AG09319 (cell line): ENCODE measurements around the gene CAPN14.

Source experiments
- DNase-seq: peaks from one replicate; pipeline ENCODE4 v3.0.0-alpha.2; 2010; ENCODE audit warnings: low read depth; ENCODE audit errors: extremely low read depth
- TF ChIP-seq, protein P1 (sequence below): IDR thresholded peaks from 2 replicates; pipeline ENCODE4 v1.5.1; 2011; ENCODE audit warnings: low read depth, mild to moderate bottlenecking, inconsistent platforms, low read length, moderate library complexity

Gene CAPN14, protein sequence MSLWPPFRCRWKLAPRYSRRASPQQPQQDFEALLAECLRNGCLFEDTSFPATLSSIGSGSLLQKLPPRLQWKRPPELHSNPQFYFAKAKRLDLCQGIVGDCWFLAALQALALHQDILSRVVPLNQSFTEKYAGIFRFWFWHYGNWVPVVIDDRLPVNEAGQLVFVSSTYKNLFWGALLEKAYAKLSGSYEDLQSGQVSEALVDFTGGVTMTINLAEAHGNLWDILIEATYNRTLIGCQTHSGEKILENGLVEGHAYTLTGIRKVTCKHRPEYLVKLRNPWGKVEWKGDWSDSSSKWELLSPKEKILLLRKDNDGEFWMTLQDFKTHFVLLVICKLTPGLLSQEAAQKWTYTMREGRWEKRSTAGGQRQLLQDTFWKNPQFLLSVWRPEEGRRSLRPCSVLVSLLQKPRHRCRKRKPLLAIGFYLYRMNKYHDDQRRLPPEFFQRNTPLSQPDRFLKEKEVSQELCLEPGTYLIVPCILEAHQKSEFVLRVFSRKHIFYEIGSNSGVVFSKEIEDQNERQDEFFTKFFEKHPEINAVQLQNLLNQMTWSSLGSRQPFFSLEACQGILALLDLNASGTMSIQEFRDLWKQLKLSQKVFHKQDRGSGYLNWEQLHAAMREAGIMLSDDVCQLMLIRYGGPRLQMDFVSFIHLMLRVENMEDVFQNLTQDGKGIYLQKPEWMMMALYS

DNA sequence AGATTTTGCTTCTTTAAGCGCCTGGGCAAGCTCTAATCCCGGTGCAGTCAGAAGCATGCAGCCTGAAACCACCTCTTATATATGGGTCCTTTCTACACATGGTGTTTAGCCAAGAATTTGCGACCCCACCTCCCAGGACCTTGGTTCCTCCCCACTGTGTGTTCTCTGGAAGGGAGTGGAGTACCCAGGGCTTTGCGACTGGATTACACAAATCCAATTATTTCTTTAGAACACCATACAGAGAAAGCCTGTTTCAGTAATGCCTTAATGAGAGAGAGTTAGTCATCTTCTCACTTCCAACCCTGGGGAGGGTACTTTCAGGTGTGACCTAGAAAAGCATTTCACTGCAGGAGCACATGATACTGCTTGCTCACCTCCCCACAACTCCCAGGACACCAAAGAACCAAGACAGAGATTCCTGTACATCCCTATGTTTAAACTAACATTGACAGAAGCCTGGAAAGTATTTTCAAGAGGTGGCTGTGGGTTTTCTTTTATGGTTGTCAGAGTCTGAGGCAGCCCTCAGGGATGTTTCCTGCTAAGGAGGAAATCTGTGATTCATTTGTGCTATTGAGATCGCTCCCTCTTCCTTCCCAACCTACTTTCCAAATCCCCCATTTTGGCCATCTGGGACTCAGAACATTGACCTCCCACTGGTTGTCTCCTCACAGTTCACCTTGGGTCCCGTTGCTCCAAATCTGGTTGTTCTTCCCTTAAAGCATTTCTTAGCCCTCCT lies at the start of gene CAPN14:
CAPN14 (minus strand) TSS at position 51 of the 736 bp plus-strand sequence. CDS start 12,068 bp downstream, outside the sequence.
- DNase-seq = no peak
- TF ChIP-seq, protein P1, sequence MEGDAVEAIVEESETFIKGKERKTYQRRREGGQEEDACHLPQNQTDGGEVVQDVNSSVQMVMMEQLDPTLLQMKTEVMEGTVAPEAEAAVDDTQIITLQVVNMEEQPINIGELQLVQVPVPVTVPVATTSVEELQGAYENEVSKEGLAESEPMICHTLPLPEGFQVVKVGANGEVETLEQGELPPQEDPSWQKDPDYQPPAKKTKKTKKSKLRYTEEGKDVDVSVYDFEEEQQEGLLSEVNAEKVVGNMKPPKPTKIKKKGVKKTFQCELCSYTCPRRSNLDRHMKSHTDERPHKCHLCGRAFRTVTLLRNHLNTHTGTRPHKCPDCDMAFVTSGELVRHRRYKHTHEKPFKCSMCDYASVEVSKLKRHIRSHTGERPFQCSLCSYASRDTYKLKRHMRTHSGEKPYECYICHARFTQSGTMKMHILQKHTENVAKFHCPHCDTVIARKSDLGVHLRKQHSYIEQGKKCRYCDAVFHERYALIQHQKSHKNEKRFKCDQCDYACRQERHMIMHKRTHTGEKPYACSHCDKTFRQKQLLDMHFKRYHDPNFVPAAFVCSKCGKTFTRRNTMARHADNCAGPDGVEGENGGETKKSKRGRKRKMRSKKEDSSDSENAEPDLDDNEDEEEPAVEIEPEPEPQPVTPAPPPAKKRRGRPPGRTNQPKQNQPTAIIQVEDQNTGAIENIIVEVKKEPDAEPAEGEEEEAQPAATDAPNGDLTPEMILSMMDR = no peak

DNA sequence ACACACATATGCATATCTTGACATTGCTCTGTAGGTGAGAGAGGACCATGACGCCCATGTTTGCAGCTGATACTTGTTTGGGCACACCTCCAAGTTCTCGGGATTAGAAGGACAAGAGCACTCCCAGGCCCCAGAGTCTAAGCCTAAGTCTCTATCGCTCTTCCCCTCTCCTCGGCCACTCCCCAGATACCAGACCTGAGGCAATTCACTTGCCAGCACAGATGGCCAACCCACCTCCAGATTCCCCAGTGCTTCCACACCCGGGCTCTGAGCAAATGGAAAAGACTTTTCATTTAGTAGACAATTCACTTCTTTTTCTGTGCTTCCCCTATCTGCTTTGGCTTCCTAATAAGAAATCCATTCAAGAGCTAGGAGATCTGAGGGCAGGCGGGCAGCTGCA lies 49.5 kb upstream of the CAPN14 start:
- TF ChIP-seq, protein P1 = no peak
- no peak for DNase-seq

DNA sequence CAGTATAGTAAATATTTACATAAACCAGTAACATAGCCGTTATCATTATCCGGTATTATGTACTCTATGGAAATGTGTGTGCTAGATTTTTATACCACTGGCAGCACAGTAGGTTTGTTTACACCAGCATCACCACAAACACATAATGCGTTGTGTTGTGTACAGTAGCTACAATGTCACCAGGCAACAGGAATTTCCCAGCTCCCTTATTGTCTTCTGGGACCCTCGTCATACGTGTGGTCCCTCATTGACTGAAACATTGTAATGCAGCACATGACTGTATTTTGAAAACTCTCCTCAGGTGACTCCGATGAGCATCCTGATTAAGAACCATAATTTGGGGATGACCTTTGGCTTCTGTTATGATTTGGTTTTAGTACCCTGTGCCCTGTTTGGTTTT lies 47.9 kb upstream of the CAPN14 start:
- TF ChIP-seq, protein P1 = no peak
- no peak for DNase-seq

DNA sequence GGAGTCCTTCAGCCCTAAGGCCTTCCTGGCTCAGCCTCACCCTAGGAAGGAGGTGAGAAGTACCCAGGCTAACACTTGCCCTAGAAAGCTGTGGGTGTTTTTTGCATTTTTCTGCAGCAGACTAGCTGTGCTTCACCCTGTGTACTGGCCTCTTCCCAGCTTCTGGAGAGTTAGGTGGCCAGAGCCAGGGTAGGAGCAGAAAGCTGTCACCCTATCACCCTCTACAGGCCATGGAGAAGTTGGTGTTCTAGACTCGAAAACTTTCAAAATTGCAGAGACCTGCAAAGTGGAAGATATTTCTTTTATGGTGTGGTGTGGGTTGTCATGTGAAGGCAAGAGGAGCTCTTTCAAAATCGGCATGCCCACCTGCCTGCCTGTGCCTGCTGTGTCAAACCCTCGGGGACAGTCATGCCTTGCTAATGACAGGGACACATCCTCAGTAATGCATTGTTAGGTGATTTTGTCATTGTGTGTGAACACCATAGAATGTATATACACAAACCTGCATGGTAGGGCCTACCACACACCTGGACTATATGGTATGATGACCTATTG lies 46.4 kb upstream of the CAPN14 start:
- TF ChIP-seq, protein P1 = no peak
- DNase-seq = no peak

DNA sequence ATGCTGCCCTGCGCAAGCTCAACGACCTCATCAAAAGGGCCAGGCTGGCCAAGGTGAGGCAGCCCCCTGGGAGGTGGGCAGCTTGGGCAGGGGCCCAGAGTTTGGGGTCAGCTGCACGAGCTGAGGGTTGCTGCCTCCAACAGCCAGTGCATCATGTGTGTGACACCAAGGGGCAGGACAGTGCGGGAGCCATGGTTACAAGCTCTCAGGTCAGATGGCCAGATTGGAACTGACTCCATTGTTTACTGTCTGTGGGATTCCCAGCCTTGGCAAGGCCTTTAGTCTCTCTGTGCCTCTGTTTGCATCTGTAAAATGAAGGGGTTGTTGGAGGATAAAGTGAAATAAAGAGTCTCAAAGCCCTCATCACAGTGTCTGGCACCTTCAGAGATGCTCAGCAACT lies 43.6 kb upstream of the CAPN14 start:
- DNase-seq = no peak
- TF ChIP-seq, protein P1 = no peak

DNA sequence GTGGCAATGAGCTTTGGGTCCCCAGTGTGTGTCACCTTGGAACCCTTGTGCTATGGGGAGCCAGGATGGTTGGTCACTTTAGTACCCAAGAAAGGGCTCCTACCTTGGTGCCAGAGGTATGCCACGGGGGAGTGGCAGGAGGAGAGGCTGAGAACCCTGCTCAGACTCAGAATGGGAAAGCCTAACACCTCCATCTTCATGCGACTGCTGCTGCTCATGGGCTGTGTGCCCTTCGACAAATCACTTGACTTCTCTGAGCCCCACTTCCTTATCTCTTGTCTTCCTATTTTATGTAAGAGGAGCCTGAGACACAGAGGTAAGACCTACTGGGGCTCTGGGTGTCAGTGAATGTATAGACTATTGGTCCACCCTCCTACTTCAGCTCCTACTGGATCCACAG lies 41.8 kb upstream of the CAPN14 start:
- DNase-seq = no peak
- TF ChIP-seq, protein P1 = no peak
